Muscle layer of duodenum (tissue), 2 donors: ENCODE measurements around the gene DCLK1.

Experiments used
- H3K27ac ChIP-seq: one replicate; pipeline ENCODE4 v1.7.0; 2013; ENCODE audit warnings: mild to moderate bottlenecking, low read length
- H3K27me3 ChIP-seq: one replicate; pipeline ENCODE4 v1.7.0; 2013; ENCODE audit warnings: low read depth, mild to moderate bottlenecking, control low read depth, low read length
- H3K36me3 ChIP-seq, 2 donors: one replicate each; pipeline ENCODE4 v1.7.0; 2013; ENCODE audit warnings: low read length in 2 of 2, control low read depth in 1 of 2, mild to moderate bottlenecking in 1 of 2; ENCODE audit not compliant: insufficient read depth in 2 of 2, control insufficient read depth in 1 of 2
- H3K4me1 ChIP-seq, 2 donors: one replicate each; pipeline ENCODE4 v1.7.0; 2013; ENCODE audit warnings: low read length in 2 of 2, mild to moderate bottlenecking in 2 of 2, control low read depth in 1 of 2, moderate library complexity in 1 of 2; ENCODE audit not compliant: insufficient read depth in 2 of 2, control insufficient read depth in 1 of 2
- H3K4me3 ChIP-seq, 2 donors: one replicate each; pipeline ENCODE4 v1.7.0; 2013; ENCODE audit warnings: low read length in 2 of 2, low read depth in 1 of 2, mild to moderate bottlenecking in 1 of 2
- H3K9me3 ChIP-seq, 2 donors: one replicate each; pipeline ENCODE4 v1.7.0; 2013; ENCODE audit warnings: low read length in 2 of 2, control low read depth in 1 of 2, mild to moderate bottlenecking in 1 of 2; ENCODE audit not compliant: control insufficient read depth in 1 of 2
- donor health status: healthy.

The DCLK1 gene

DNA sequence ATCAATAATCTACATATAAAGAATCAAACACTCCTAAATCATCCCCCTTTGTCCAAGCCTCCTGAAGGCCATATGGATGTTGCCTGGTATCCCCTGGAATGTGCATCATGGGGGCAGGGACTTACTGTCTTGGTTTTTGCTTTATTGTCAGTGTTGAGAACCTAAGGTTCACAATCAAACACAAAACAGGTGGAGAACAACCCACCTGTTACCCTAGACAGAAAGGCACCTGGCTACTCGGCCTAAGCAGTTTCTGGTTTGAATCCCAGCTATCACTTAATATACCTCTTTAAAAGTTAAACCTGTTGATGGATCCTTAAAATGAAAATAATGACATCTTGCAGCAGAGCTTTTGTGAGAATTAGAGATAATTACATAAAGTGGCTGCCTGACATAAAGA lies 68.9 kb downstream of the DCLK1 start:
- peaks cover 0 to 9% of the 10 kb centered on the region in 2 donors for H3K4me1 ChIP-seq
- no peak overlapping the region for H3K27ac ChIP-seq
- no peaks in the 10 kb centered on the region for H3K9me3 ChIP-seq
- H3K27me3 ChIP-seq = no peaks in the 10 kb centered on the region
- H3K36me3 ChIP-seq = no peaks in the 10 kb centered on the region
- H3K4me3 ChIP-seq = no peak overlapping the region

DNA sequence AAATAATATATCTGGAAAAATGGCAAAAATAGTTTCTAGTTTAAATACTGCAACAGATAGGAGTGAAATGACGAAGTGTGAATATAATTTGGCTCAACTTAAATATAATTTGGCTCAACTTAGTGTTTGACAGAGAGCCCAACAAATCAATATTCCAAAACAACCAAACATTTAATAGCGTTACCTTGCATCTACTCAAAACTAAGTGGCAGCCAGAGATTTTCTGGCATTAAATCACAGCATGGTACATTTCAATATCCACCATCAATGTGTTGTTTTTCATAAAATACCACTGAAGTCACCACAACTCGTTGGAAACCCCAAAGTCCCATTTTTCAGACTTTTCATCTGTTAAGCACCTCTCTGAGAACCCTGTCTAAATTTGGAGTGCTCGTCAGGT lies 69.6 kb downstream of the DCLK1 start:
- no peak overlapping the region for H3K27ac ChIP-seq
- no peaks in the 10 kb centered on the region for H3K9me3 ChIP-seq
- no peak overlapping the region for H3K4me3 ChIP-seq
- H3K27me3 ChIP-seq = no peaks in the 10 kb centered on the region
- H3K36me3 ChIP-seq = no peaks in the 10 kb centered on the region
- H3K4me1 ChIP-seq = peaks cover 0 to 9% of the 10 kb centered on the region in 2 donors

GRCh38 chr13:36061054-36061453 lies 70.1 kb downstream of the DCLK1 start:
- Histone ChIP-seq H3K4me3 (no peak overlapping the region), H3K36me3 (no peaks in the 10 kb centered on the region), H3K27ac (no peak overlapping the region), H3K27me3 (no peaks in the 10 kb centered on the region), H3K9me3 (no peaks in the 10 kb centered on the region), H3K4me1 (peaks cover 0 to 9% of the 10 kb centered on the region in 2 donors)

- H3K27me3 ChIP-seq = no peaks in the 10 kb centered on the region
- no peaks in the 10 kb centered on the region for H3K36me3 ChIP-seq
- no peaks in the 10 kb centered on the region for H3K9me3 ChIP-seq
- H3K27ac ChIP-seq = no peak overlapping the region
- H3K4me1 ChIP-seq = peaks cover 0 to 9% of the 10 kb centered on the region in 2 donors
- H3K4me3 ChIP-seq = no peak overlapping the region
Observed at GRCh38 chr13:36059321-36059720, 71.9 kb downstream of the DCLK1 start.

DNA sequence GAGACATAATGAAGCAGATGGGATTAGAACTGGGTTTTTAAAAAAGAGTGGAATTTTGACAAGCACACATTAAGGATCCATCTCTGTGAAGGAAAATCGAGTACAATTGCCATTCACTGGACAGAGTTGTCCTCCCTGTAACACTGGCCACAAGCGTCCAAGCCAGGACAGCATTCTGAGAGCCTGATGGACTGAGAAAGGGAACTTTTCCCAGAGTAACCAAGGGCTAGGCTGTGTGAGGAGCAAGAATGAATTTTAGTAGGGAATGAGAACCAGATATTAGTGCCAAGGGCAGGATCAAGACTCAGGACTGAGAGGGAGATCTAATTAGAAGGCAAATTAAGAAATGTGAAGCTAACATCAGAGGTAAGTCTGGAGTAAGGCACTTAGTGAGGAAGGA lies 73.1 kb downstream of the DCLK1 start:
- no peak overlapping the region for H3K27ac ChIP-seq
- H3K4me3 ChIP-seq = no peak overlapping the region
- H3K27me3 ChIP-seq = no peaks in the 10 kb centered on the region
- H3K9me3 ChIP-seq = no peaks in the 10 kb centered on the region
- no peaks in the 10 kb centered on the region for H3K36me3 ChIP-seq
- H3K4me1 ChIP-seq = peaks cover 0 to 9% of the 10 kb centered on the region in 2 donors

DNA sequence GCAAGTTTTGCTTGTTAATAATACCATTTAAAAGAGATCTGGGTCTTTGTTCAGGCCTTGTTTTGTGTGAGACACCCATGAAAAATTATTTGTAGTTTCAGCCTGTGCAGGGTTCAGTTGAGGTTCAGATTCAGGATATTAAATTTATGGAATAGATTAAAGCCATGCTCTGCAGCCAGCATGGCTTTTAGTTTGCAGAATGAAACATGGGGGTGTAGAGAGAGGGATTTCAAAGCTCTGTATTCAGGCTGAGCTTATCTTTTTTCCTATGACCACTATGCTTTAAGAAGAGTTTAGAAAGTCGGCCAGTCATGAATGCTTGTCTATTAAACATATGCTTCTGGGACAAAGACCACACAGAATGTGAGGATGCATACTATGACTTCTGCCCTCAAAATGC lies 73.6 kb downstream of the DCLK1 start:
- H3K9me3 ChIP-seq = no peaks in the 10 kb centered on the region
- H3K27ac ChIP-seq = no peak overlapping the region
- peaks cover 0 to 9% of the 10 kb centered on the region in 2 donors for H3K4me1 ChIP-seq
- no peaks in the 10 kb centered on the region for H3K27me3 ChIP-seq
- H3K4me3 ChIP-seq = no peak overlapping the region
- H3K36me3 ChIP-seq = no peaks in the 10 kb centered on the region

- Histone ChIP-seq H3K36me3 (no peaks in the 10 kb centered on the region), H3K4me1 (peaks cover 0 to 9% of the 10 kb centered on the region in 2 donors), H3K27me3 (no peaks in the 10 kb centered on the region), H3K4me3 (no peak overlapping the region), H3K9me3 (no peaks in the 10 kb centered on the region), H3K27ac (no peak overlapping the region)
Observed at GRCh38 chr13:36057041-36057440, 74.1 kb downstream of the DCLK1 start.

DNA sequence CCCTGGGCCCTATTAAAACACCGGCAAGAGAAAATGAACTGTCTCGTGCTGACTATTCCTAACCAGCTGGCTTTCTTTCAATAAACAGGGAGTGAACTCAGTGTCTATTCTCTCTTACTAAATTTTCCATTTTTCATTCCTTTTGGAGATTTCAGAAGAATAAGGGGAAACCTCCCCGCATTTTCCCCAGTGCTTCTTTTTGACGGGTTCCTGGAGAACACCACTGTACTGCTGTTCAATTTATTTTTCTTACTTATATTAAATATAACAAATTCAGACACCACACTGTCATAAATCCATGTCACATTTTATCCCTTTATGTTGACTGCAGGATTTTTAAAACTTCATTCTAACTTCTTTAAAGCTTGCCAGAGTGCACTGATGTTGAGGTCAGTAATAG lies 75.8 kb downstream of the DCLK1 start:
- no peaks in the 10 kb centered on the region for H3K27me3 ChIP-seq
- no peak overlapping the region for H3K4me3 ChIP-seq
- H3K36me3 ChIP-seq = no peaks in the 10 kb centered on the region
- no peaks in the 10 kb centered on the region for H3K9me3 ChIP-seq
- H3K27ac ChIP-seq = no peak overlapping the region
- peaks cover 0 to 9% of the 10 kb centered on the region in 2 donors for H3K4me1 ChIP-seq

GRCh38 chr13:36054041-36054440 lies 77.1 kb downstream of the DCLK1 start:
- H3K4me1 ChIP-seq = peaks cover 0 to 4% of the 10 kb centered on the region in 2 donors
- no peaks in the 10 kb centered on the region for H3K9me3 ChIP-seq
- no peaks in the 10 kb centered on the region for H3K36me3 ChIP-seq
- no peak overlapping the region for H3K4me3 ChIP-seq
- no peaks in the 10 kb centered on the region for H3K27me3 ChIP-seq
- H3K27ac ChIP-seq = no peak overlapping the region

GRCh38 chr13:36051082-36051481 lies 80.1 kb downstream of the DCLK1 start:
- H3K9me3 ChIP-seq = no peaks in the 10 kb centered on the region
- no peak overlapping the region for H3K4me3 ChIP-seq
- no peak overlapping the region for H3K27ac ChIP-seq
- no peaks in the 10 kb centered on the region for H3K27me3 ChIP-seq
- no peaks in the 10 kb centered on the region for H3K4me1 ChIP-seq
- no peaks in the 10 kb centered on the region for H3K36me3 ChIP-seq

- H3K4me3 ChIP-seq = no peak overlapping the region
- no peaks in the 10 kb centered on the region for H3K4me1 ChIP-seq
- H3K27me3 ChIP-seq = no peaks in the 10 kb centered on the region
- no peak overlapping the region for H3K27ac ChIP-seq
- H3K36me3 ChIP-seq = no peaks in the 10 kb centered on the region
- H3K9me3 ChIP-seq = no peaks in the 10 kb centered on the region
Observed at GRCh38 chr13:36046672-36047071, 84.5 kb downstream of the DCLK1 start.

GRCh38 chr13:36038785-36039555 lies 92.2 kb downstream of the DCLK1 start:
- Histone ChIP-seq H3K4me1 (no peaks in the 10 kb centered on the region), H3K27me3 (no peaks in the 10 kb centered on the region), H3K27ac (no peak overlapping the region)

More at GRCh38 chr13:36038785-36039555, 92.2 kb downstream of the DCLK1 start:
- no peaks in the 10 kb centered on the region for H3K9me3 ChIP-seq
- H3K36me3 ChIP-seq = no peaks in the 10 kb centered on the region
- H3K4me3 ChIP-seq = no peak overlapping the region
